Natural killer cell (primary cell): Measurements from ENCODE around the gene PPP1R14C. TPM values are rescaled to one million over a fixed set of nuclear protein-coding genes. Genes with fewer than 3 reads are reported as not detected.

Experiments
- total RNA-seq, 4 donors: library from RNA; stranded (reverse); fragments of 120-200 nt in 1 of 4; gene quantifications; one replicate each; pipeline versions ENCODE4 v1.2.3 to v1.2.4, GENCODE V29; 2013 to 2022

Gene PPP1R14C
- total RNA-seq, 3 donors from 2014 or later (not counting 1 experiment from before 2014, with no cell fraction given), result not detected

Other genes with a start within 250 kb of the PPP1R14C start
- gene RAET1E, start 244.9 kb upstream of the PPP1R14C start, total RNA-seq, result not detected
- gene RAET1G, start 219.9 kb upstream of the PPP1R14C start, total RNA-seq, result under 1 TPM in 1 of 3 donors, not detected in 2; 0.43 TPM
- gene ULBP2, start 201.0 kb upstream of the PPP1R14C start, total RNA-seq, result 1 to 10 TPM in 2 of 3 donors, under 1 TPM in 1; 0.98 to 2.4 (median 2.4) TPM
- under 1 TPM in 2 of 3 donors, not detected in 1; 0.18 to 0.23 TPM for gene ULBP1, start 179.1 kb upstream of the PPP1R14C start, total RNA-seq
- not detected for gene RAET1L, start 117.5 kb upstream of the PPP1R14C start, total RNA-seq
- gene ULBP3, start 73.9 kb upstream of the PPP1R14C start, total RNA-seq, result 1 to 10 TPM in 1 of 3 donors, under 1 TPM in 2; 0.64 to 1.5 (median 0.75) TPM
- not detected for gene IYD, start 226.0 kb downstream of the PPP1R14C start, total RNA-seq